ENCODE measurements around the gene GNB1. TPM values are rescaled to one million over a fixed set of nuclear protein-coding genes. Genes with fewer than 3 reads are reported as not detected.

GNB1 gene
- total and polyA plus RNA-seq, 2 of the 4 experiments (the other 2 are of a cell fraction) = 73.5 to 371 TPM

DNA sequence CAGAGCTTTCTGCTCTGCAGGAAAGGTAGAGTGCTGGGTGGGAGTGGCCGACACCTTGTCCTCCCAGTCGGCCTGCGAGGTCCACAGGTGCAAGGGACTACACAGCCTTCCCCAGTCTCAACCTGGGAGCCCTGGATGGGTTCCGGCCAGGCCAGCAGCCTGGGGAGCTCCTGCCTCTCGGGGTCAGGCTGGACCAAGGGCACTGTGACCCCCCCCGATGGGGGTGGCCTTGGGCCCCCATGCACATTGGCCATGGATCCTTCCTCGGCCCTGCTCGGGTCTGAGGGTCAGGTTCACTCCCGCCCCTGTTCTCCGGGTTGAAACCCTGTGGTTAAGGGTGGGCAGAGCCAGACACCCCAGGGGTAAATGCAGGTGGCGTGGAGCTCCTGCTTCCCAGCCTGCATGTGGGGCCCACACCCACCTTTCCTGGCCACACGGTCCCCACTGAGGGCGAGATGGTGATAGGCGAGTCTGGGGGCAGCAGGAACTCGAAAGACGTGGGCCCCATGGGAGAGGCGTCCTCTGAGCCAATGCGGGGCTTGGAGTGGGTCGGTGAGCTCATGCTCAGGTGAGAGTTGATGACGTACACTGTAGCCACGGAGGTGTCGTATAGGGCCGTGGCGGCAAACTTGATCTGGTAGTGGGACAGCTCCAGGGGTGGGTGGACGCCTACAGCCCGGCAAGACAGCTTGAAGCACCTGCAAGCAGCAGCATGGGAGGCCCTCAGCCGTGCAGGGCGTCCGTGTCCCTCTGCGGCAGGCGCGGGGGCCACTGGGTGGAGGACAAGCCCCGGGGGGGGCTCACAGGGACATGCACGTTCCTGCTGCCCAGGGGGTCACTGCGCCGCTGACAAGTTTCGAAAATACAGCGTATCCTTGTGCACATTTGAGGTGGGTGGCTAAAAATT is 39.0 kb upstream of the GNB1 start:
- H3K27me3 ChIP-seq (ENCODE audit: control insufficient read depth, insufficient read depth, low read length) = peaks cover 4% of the 10 kb centered on the region; the same call in 1 of the 2 replicates
- H2BK20ac ChIP-seq (ENCODE audit: low read depth, low read length) = no peak overlapping the region
- no peak overlapping the region for H2AK5ac ChIP-seq (ENCODE audit: low read depth, low read length)
- in situ Hi-C loops (cut with MboI; ENCODE audit: low sequenced_read_pairs) = no loop called here
- DNase-seq = no peak
- no peaks in the 10 kb centered on the region for H3K79me1 ChIP-seq (ENCODE audit: low read depth in 1 of 2, low read length in 2 of 2)
- no peaks in the 10 kb centered on the region for H4K20me1 ChIP-seq (ENCODE audit: insufficient read depth, low read length)
- no peak overlapping the region for H4K8ac ChIP-seq (ENCODE audit: low read depth in 2 of 2, low read length in 2 of 2)
- no peak overlapping the region for H3K23ac ChIP-seq (ENCODE audit: low read depth, low read length)
- intact Hi-C loops (cut with micrococcal nuclease) = no loop called here
- CTCF ChIA-PET = interaction anchor here (0.9 kb wide), 1 partner anchor 21 kb away, joined by 3 read pairs; no protein-coding TSS in a partner anchor
- no peak overlapping the region for H4K91ac ChIP-seq (ENCODE audit: insufficient read depth, low read depth, low read length)
- no peak overlapping the region for H3K4ac ChIP-seq (ENCODE audit: low read depth, low read length)
- no TSS peak for BruUV-seq (replicated peaks)
- no peak for ATAC-seq (ENCODE audit: low read depth)
- H2BK5ac ChIP-seq (ENCODE audit: low read depth, low read length, poor library complexity, severe bottlenecking) = no peak overlapping the region
- no peak overlapping the region for H3K56ac ChIP-seq (ENCODE audit: extremely low read depth, insufficient read depth, low read length)
- no peak overlapping the region for H4K5ac ChIP-seq (ENCODE audit: low read depth, low read length)
- H2AK9ac ChIP-seq (replicated peaks; ENCODE audit: low read depth, low read length, poor library complexity) = no peak overlapping the region
- TF ChIP-seq, protein P1, sequence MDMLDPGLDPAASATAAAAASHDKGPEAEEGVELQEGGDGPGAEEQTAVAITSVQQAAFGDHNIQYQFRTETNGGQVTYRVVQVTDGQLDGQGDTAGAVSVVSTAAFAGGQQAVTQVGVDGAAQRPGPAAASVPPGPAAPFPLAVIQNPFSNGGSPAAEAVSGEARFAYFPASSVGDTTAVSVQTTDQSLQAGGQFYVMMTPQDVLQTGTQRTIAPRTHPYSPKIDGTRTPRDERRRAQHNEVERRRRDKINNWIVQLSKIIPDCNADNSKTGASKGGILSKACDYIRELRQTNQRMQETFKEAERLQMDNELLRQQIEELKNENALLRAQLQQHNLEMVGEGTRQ (IDR thresholded peaks at IDR 0.05; ENCODE audit: low read depth, low read length) = no peak
- no peak for TF ChIP-seq RCOR1 (IDR thresholded peaks at IDR 0.05; ENCODE audit: insufficient replicate concordance, low read length)
- TF ChIP-seq CTCF (conservative IDR thresholded peaks at IDR 0.05; ENCODE audit: low read depth, low read length) = no peak
- TF ChIP-seq FOS (IDR thresholded peaks at IDR 0.05; ENCODE audit: low read depth, low read length) = no peak
- no peak for TF ChIP-seq MAZ (IDR thresholded peaks at IDR 0.05; ENCODE audit: borderline replicate concordance, low read depth, low read length)
- H3K36me3 ChIP-seq (ENCODE audit: control insufficient read depth, insufficient read depth, low read length) = no peaks in the 10 kb centered on the region
- H3K9ac ChIP-seq (ENCODE audit: low read depth, low read length) = no peak overlapping the region
- dilution Hi-C loops (cut with HindIII; ENCODE audit: low sequenced_read_pairs, unreplicated experiment) = no loop called here
- H3K9me3 ChIP-seq (ENCODE audit: control insufficient read depth, insufficient read depth, low read length) = no peaks in the 10 kb centered on the region
- H3K4me1 ChIP-seq (ENCODE audit: control insufficient read depth, insufficient read depth, low read length) = no peaks in the 10 kb centered on the region
- no peak overlapping the region for H3K18ac ChIP-seq (ENCODE audit: low read depth, low read length)
- H3K4me2 ChIP-seq (ENCODE audit: low read depth, low read length) = no peak overlapping the region
- H3K9me1 ChIP-seq (ENCODE audit: insufficient read depth, low read length) = no peaks in the 10 kb centered on the region
- no peak overlapping the region for H3K4me3 ChIP-seq (ENCODE audit: insufficient read depth, low read depth, low read length)
- no peak overlapping the region for H2BK15ac ChIP-seq (ENCODE audit: low read depth, low read length)
- no peak overlapping the region for H2AFZ ChIP-seq (replicated peaks; ENCODE audit: low read length, poor library complexity)
- H3K14ac ChIP-seq (replicated peaks; ENCODE audit: low read depth, low read length) = no peak overlapping the region
- WGBS, 2 experiments (ENCODE audit: extremely low coverage in 2 of 2, insufficient read length in 1 of 2) = 87% methylated on average over 23 of the region's 38 CpGs; no CpG with 5 or more reads in 1 of the 2 experiments
- no peak overlapping the region for H3K27ac ChIP-seq (ENCODE audit: insufficient read depth, low read length)
- POLR2A ChIA-PET (ENCODE audit: unreplicated experiment) = no interaction called here
- no peak overlapping the region for H2BK120ac ChIP-seq (ENCODE audit: low read depth, low read length)

Measured in IMR-90 (cell line).